Calu3 (cell line): ENCODE results near the gene MICA. TPM values are rescaled to one million over a fixed set of nuclear protein-coding genes. Genes with fewer than 3 reads are reported as not detected.

Experiments
- BruUV-seq: library from RNA; stranded (reverse); fragments of 400-500 nt; replicated peaks from 2 replicates; lab custom pipeline; 2021; lab: Mats Ljungman, UMichigan
- CTCF ChIA-PET: fragments of 300-600 bp; sonication (Branson Sonifier 250); formaldehyde crosslinking; loops from one replicate; lab custom pipeline; 2022; ENCODE audit warnings: antibody characterized with exemption; lab: Charles Lee
- DNase-seq: peaks from one replicate; pipeline ENCODE4 v3.0.0; 2022
- H3K27ac Mint-ChIP-seq: one replicate; pipeline ENCODE4 v1.8.0; 2022; ENCODE audit warnings: mixed read lengths; ENCODE audit not compliant: unreplicated experiment
- H3K27me3 Mint-ChIP-seq: one replicate; pipeline ENCODE4 v1.8.0; 2022; ENCODE audit warnings: mixed read lengths; ENCODE audit not compliant: unreplicated experiment
- H3K36me3 Mint-ChIP-seq: one replicate; pipeline ENCODE4 v1.8.0; 2022; ENCODE audit warnings: mild to moderate bottlenecking, moderate library complexity, mixed read lengths; ENCODE audit not compliant: insufficient read depth, unreplicated experiment
- H3K4me1 Mint-ChIP-seq: one replicate; pipeline ENCODE4 v1.8.0; 2022; ENCODE audit warnings: mild to moderate bottlenecking, low read depth, mixed read lengths; ENCODE audit not compliant: unreplicated experiment
- H3K4me3 Mint-ChIP-seq: one replicate; pipeline ENCODE4 v1.8.0; 2022; ENCODE audit warnings: mild to moderate bottlenecking, low read depth, moderate library complexity, mixed read lengths; ENCODE audit not compliant: unreplicated experiment
- H3K9me3 Mint-ChIP-seq: one replicate; pipeline ENCODE4 v1.8.0; 2022; ENCODE audit warnings: low read depth, mixed read lengths; ENCODE audit not compliant: unreplicated experiment
- intact Hi-C: fragments of 100-400 bp; cut with micrococcal nuclease; formaldehyde crosslinking; loops from one replicate; pipeline ENCODE4 v1.10.0; 2022; ENCODE audit not compliant: unreplicated experiment
- total RNA-seq: library from RNA; stranded (reverse); gene quantifications from 2 replicates; pipeline ENCODE4 v1.2.3, GENCODE V29; 2022
- TF ChIP-seq, protein P1 (sequence below): fragments of 200-600 bp; IDR thresholded peaks from one replicate; pipeline ENCODE4 v1.8.0; 2022; ENCODE audit warnings: antibody characterized with exemption; ENCODE audit not compliant: unreplicated experiment

Gene MICA
- total RNA-seq, 1 experiment from 2014 or later, result 77.1 TPM

DNA sequence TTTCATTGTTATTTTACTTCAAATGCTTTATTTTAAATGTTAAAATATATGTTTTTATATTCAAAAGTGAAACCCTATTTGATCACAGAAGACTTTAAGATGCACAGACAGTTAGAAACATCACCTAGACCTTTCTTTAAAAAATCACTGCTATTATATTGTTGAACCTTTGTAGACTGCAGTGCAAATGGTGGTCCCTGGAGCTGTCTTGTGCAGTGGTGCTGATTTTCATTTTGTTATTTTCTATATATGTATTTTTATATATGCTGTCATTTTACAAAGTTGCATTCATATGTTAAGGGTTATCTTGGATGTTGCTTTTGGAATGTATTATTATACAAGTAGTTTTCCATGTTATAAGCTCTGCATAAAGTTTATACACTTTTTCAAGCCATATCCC is 27.7 kb upstream of the MICA start:
- H3K36me3 Mint-ChIP-seq, result no peaks in the 10 kb centered on the region
- H3K27me3 Mint-ChIP-seq, result peaks cover 65% of the 10 kb centered on the region
- no peak overlapping the region for H3K4me3 Mint-ChIP-seq
- intact Hi-C loops, result no loop called here
- DNase-seq, result no peak
- peaks cover 7% of the 10 kb centered on the region for H3K9me3 Mint-ChIP-seq
- TF ChIP-seq, protein P1, sequence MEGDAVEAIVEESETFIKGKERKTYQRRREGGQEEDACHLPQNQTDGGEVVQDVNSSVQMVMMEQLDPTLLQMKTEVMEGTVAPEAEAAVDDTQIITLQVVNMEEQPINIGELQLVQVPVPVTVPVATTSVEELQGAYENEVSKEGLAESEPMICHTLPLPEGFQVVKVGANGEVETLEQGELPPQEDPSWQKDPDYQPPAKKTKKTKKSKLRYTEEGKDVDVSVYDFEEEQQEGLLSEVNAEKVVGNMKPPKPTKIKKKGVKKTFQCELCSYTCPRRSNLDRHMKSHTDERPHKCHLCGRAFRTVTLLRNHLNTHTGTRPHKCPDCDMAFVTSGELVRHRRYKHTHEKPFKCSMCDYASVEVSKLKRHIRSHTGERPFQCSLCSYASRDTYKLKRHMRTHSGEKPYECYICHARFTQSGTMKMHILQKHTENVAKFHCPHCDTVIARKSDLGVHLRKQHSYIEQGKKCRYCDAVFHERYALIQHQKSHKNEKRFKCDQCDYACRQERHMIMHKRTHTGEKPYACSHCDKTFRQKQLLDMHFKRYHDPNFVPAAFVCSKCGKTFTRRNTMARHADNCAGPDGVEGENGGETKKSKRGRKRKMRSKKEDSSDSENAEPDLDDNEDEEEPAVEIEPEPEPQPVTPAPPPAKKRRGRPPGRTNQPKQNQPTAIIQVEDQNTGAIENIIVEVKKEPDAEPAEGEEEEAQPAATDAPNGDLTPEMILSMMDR, result no peak
- H3K4me1 Mint-ChIP-seq, result no peaks in the 10 kb centered on the region
- CTCF ChIA-PET, result interaction anchor here (4.3 kb wide), 1 partner anchor 9 kb away, joined by 20 read pairs; no protein-coding TSS in a partner anchor
- no TSS peak for BruUV-seq
- H3K27ac Mint-ChIP-seq, result no peak overlapping the region

DNA sequence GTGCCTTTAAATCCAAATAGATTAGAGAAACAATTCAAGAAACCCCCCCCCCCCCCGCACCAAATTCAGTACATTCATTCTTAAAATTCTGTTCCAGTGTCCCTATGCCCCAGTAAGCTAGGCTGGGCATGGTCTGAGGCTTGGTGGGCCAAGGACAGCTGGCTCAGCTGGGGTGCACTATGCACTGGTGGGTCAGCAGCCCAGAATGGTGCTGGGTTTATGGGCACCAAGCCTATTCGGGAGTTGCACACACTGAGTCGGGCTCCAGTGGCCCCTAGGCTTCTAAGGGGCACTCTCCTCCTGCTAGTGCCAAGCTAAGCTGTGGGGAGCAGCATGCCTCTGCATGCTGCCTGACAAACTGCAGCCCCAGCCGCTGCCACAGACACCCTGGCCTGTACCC is 26.4 kb upstream of the MICA start:
- no TSS peak for BruUV-seq
- intact Hi-C loops, result no loop called here
- CTCF ChIA-PET, result interaction anchor here (4.3 kb wide), 1 partner anchor 10 kb away, joined by 20 read pairs; no protein-coding TSS in a partner anchor

DNA sequence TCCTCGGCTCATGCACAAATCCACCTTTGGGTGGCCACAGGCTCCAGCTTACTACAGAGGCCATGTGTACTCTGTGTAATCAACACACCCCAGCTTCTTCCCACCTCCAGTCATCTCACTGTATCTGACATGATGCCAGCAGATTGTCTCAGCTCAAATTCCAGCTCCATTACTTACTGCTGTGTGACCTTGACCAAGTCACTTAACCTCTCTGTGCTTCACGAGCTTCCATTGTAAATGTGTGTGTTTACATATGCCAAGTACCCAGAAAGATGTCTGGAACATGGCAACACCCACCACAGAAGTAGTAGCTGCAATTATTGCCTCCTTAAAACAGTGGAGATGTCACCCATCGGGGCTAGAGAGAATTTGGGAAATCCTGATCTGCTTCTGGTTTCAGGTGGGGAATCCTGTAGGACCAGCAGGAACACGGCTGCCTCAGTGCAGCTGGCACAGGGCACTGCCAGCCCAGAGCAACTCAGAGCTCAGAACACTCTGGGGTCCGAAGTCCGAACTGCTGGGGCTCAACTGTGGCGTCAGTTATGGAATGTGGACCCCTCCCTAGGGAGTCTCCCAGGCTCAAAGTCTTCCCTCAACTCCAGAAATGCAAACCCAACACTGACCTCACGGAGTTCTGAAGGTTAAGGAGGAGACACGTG is 25.2 kb upstream of the MICA start:
- TF ChIP-seq, protein P1, result no peak

More for the DNA sequence above, 26.4 kb upstream of the MICA start:
- DNase-seq, result no peak
- Mint-ChIP-seq H3K4me1 (no peaks in the 10 kb centered on the region), H3K4me3 (no peak overlapping the region), H3K27ac (no peak overlapping the region), H3K36me3 (no peaks in the 10 kb centered on the region), H3K9me3 (peaks cover 5% of the 10 kb centered on the region), H3K27me3 (peaks cover 67% of the 10 kb centered on the region)
- TF ChIP-seq, protein P1, result no peak

DNA sequence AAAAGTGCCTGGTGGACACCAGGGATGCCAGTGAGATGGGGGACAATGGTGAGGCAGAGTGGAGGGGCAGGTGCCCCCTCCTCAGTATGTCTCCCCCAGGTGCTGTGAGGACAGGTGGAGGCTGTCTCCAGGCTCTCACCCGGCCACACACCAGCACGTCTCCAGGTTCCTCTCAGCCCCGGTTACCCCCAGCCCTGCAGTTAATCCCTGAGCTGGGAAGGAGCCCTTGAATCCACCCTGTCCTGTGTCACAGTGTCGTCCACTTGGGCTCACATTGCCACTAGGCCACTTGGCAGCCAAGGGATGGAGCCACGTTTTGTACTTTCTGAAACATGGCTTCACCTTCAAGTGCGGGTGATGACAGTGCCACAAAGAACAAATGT is 24.7 kb upstream of the MICA start:
- intact Hi-C loops, result no loop called here
- H3K36me3 Mint-ChIP-seq, result no peaks in the 10 kb centered on the region
- no TSS peak for BruUV-seq
- CTCF ChIA-PET, result interaction anchor here (0.5 to 4.3 kb wide), 5 partner anchors 12 to 1201 kb away, joined by 3 to 20 read pairs (median 4); no protein-coding TSS in a partner anchor
- TF ChIP-seq, protein P1, result no peak
- DNase-seq, result no peak
- H3K4me1 Mint-ChIP-seq, result no peaks in the 10 kb centered on the region
- no peaks in the 10 kb centered on the region for H3K9me3 Mint-ChIP-seq
- no peak overlapping the region for H3K4me3 Mint-ChIP-seq
- peaks cover 67% of the 10 kb centered on the region for H3K27me3 Mint-ChIP-seq
- no peak overlapping the region for H3K27ac Mint-ChIP-seq

More for the DNA sequence above, 25.2 kb upstream of the MICA start:
- Mint-ChIP-seq H3K9me3 (no peaks in the 10 kb centered on the region), H3K4me3 (no peak overlapping the region), H3K4me1 (no peaks in the 10 kb centered on the region), H3K27me3 (peaks cover 67% of the 10 kb centered on the region), H3K27ac (no peak overlapping the region), H3K36me3 (no peaks in the 10 kb centered on the region)
- CTCF ChIA-PET, result interaction anchor here (0.5 to 4.3 kb wide), 4 partner anchors 11 to 1200 kb away, joined by 3 to 20 read pairs (median 4); no protein-coding TSS in a partner anchor
- intact Hi-C loops, result no loop called here
- no TSS peak for BruUV-seq
- peak; percentile 35 for DNase-seq
